Neural progenitor cell (in vitro differentiated cells): ENCODE data around the gene LELP1. TPM values are rescaled to one million over a fixed set of nuclear protein-coding genes. Genes with fewer than 3 reads are reported as not detected.
"Not testable (repeated sequence)": the region's sequence is repeated elsewhere in the genome, so short reads cannot be mapped to it uniquely, and the experiment has no call there.

Source experiments
- DNase-seq: peaks from one replicate; pipeline ENCODE4 v3.0.0-alpha.2; 2016; ENCODE audit warnings: low spot score
- H2AFZ ChIP-seq: fragments of 200-600 bp; sonication (generic); replicated peaks from 2 replicates; pipeline ENCODE4 v1.6.1; 2016; ENCODE audit warnings: antibody characterized with exemption
- H3F3A ChIP-seq: fragments of 200-600 bp; sonication (generic); 2 replicates; pipeline ENCODE4 v1.6.1; 2016; ENCODE audit warnings: antibody characterized with exemption, low read depth
- H3K27ac ChIP-seq: fragments of 200-600 bp; sonication (generic); 2 replicates; pipeline ENCODE4 v1.5.1; 2016; ENCODE audit warnings: mild to moderate bottlenecking
- H3K27me3 ChIP-seq: fragments of 200-600 bp; sonication (generic); 2 replicates; pipeline ENCODE4 v1.6.1; 2016; ENCODE audit warnings: mild to moderate bottlenecking, moderate library complexity
- H3K36me3 ChIP-seq: fragments of 200-600 bp; sonication (generic); 2 replicates; pipeline ENCODE4 v1.5.1; 2016
- H3K4me1 ChIP-seq: fragments of 200-600 bp; sonication (generic); 2 replicates; pipeline ENCODE4 v1.6.1; 2016; ENCODE audit warnings: mixed run types
- H3K4me2 ChIP-seq: fragments of 200-600 bp; sonication (generic); 2 replicates; pipeline ENCODE4 v1.6.1; 2016
- H3K4me3 ChIP-seq: fragments of 200-600 bp; sonication (generic); 2 replicates; pipeline ENCODE4 v1.5.1; 2016
- H3K79me2 ChIP-seq: fragments of 200-600 bp; sonication (generic); 2 replicates; pipeline ENCODE4 v1.6.1; 2016; ENCODE audit warnings: low read depth
- H3K9ac ChIP-seq: fragments of 200-600 bp; sonication (generic); 2 replicates; pipeline ENCODE4 v1.6.1; 2016
- H3K9me3 ChIP-seq: fragments of 200-600 bp; sonication (generic); 2 replicates; pipeline ENCODE4 v1.5.1; 2016; ENCODE audit warnings: low read depth
- H4K20me1 ChIP-seq: fragments of 200-600 bp; sonication (generic); 2 replicates; pipeline ENCODE4 v1.6.1; 2016; ENCODE audit warnings: low read depth
- H3K27ac Mint-ChIP-seq: 3 replicates; pipeline ENCODE4 v1.8.0; 2021; ENCODE audit warnings: mixed read lengths
- H3K27me3 Mint-ChIP-seq: 2 replicates; pipeline ENCODE4 v1.8.0; 2022; ENCODE audit warnings: low read depth, mild to moderate bottlenecking, inconsistent platforms, moderate library complexity, mixed read lengths; ENCODE audit not compliant: insufficient read depth
- H3K36me3 Mint-ChIP-seq: 3 replicates; pipeline ENCODE4 v1.8.0; 2021; ENCODE audit warnings: mixed read lengths
- H3K4me1 Mint-ChIP-seq: 3 replicates; pipeline ENCODE4 v1.8.0; 2021; ENCODE audit warnings: mixed read lengths
- H3K4me3 Mint-ChIP-seq: 3 replicates; pipeline ENCODE4 v1.8.0; 2021; ENCODE audit warnings: mild to moderate bottlenecking, moderate library complexity, mixed read lengths
- H3K9me3 Mint-ChIP-seq: 3 replicates; pipeline ENCODE4 v1.8.0; 2020; ENCODE audit warnings: mixed read lengths
- CTCF ChIP-seq: fragments of 200-600 bp; sonication (generic); IDR thresholded peaks from 2 replicates; pipeline ENCODE4 v1.5.1; 2017; ENCODE audit warnings: antibody characterized with exemption, mild to moderate bottlenecking
- EZH2 ChIP-seq: fragments of 200-600 bp; sonication (generic); IDR thresholded peaks from 2 replicates; pipeline ENCODE4 v1.6.1; 2017; ENCODE audit warnings: antibody characterized with exemption, mild to moderate bottlenecking, moderate library complexity
- EZH2phosphoT487 ChIP-seq: fragments of 200-600 bp; sonication (generic); IDR thresholded peaks from 2 replicates; pipeline ENCODE4 v1.6.1; 2017; ENCODE audit warnings: antibody characterized with exemption
- total RNA-seq: library from RNA; depleted of rRNA; stranded (reverse); fragments of >200 nt; gene quantifications from 2 replicates; pipeline ENCODE4 v1.2.3, GENCODE V29; 2015; ENCODE audit warnings: low replicate concordance

Gene LELP1
- total RNA-seq, 1 donor from 2014 or later, result not detected

- DNase-seq, result no peak
- no peaks in the 10 kb centered on the region for H3K36me3 ChIP-seq
- no peaks in the 10 kb centered on the region for H3F3A ChIP-seq
- no peaks in the 10 kb centered on the region for H3K9me3 Mint-ChIP-seq
- H3K9me3 ChIP-seq, result no peaks in the 10 kb centered on the region
- no peaks in the 10 kb centered on the region for H3K4me1 ChIP-seq
- no peak overlapping the region for H3K9ac ChIP-seq
- no peak overlapping the region for H3K27ac Mint-ChIP-seq
- H2AFZ ChIP-seq, result no peak overlapping the region
- no peak overlapping the region for H3K27ac ChIP-seq
- H3K4me1 Mint-ChIP-seq, result no peaks in the 10 kb centered on the region
- no peak for TF ChIP-seq EZH2phosphoT487
- TF ChIP-seq EZH2, result no peak
- no peak for TF ChIP-seq CTCF
- peaks cover 11% of the 10 kb centered on the region for H3K27me3 Mint-ChIP-seq
- no peaks in the 10 kb centered on the region for H3K27me3 ChIP-seq
- no peaks in the 10 kb centered on the region for H4K20me1 ChIP-seq
- no peaks in the 10 kb centered on the region for H3K36me3 Mint-ChIP-seq
- no peak overlapping the region for H3K4me2 ChIP-seq
- H3K4me3 ChIP-seq, result no peak overlapping the region
- H3K79me2 ChIP-seq, result no peaks in the 10 kb centered on the region
- H3K4me3 Mint-ChIP-seq, result no peak overlapping the region
Observed at GRCh38 chr1:153217744-153218416, 14.7 kb downstream of the LELP1 start.

- Histone ChIP-seq H3K36me3 (no peaks in the 10 kb centered on the region), H2AFZ (no peak overlapping the region), H3K27me3 (no peaks in the 10 kb centered on the region), H3F3A (no peaks in the 10 kb centered on the region), H4K20me1 (no peaks in the 10 kb centered on the region), H3K4me2 (no peak overlapping the region), H3K4me3 (no peak overlapping the region), H3K9me3 (no peaks in the 10 kb centered on the region), H3K9ac (no peak overlapping the region), H3K79me2 (no peaks in the 10 kb centered on the region), H3K27ac (no peak overlapping the region), H3K4me1 (no peaks in the 10 kb centered on the region)
- H3K4me1 Mint-ChIP-seq, result no peaks in the 10 kb centered on the region
- peak overlapping the region; percentile 11 for H3K27ac Mint-ChIP-seq
- H3K36me3 Mint-ChIP-seq, result no peaks in the 10 kb centered on the region
- peaks cover 9% of the 10 kb centered on the region for H3K27me3 Mint-ChIP-seq
- no peaks in the 10 kb centered on the region for H3K9me3 Mint-ChIP-seq
- TF ChIP-seq EZH2 (no peak), CTCF (no peak), EZH2phosphoT487 (no peak)
- DNase-seq, result no peak
- H3K4me3 Mint-ChIP-seq, result no peak overlapping the region
Observed at GRCh38 chr1:153220606-153221303, 17.5 kb downstream of the LELP1 start.

GRCh38 chr1:153223040-153223891 lies 20.0 kb downstream of the LELP1 start:
- not testable (repeated sequence) for H3K27me3 ChIP-seq, H3K9ac ChIP-seq, H3K4me3 Mint-ChIP-seq, H3K27ac Mint-ChIP-seq, H4K20me1 ChIP-seq, H3K36me3 Mint-ChIP-seq, H3K9me3 Mint-ChIP-seq, H3F3A ChIP-seq, H3K9me3 ChIP-seq, H3K36me3 ChIP-seq, H3K4me3 ChIP-seq, H3K27me3 Mint-ChIP-seq, H2AFZ ChIP-seq, H3K27ac ChIP-seq, H3K4me1 Mint-ChIP-seq, H3K79me2 ChIP-seq, H3K4me1 ChIP-seq, H3K4me2 ChIP-seq
- TF ChIP-seq CTCF, result peak; percentile 54
- DNase-seq, result peak; percentile 52
